H1 (cell line): ENCODE measurements around the gene RBM20. TPM values are rescaled to one million over a fixed set of nuclear protein-coding genes. Genes with fewer than 3 reads are reported as not detected.

Experiments
- BACH1 ChIP-seq: IDR thresholded peaks from 2 replicates; pipeline ENCODE4 v1.6.1; 2012; ENCODE audit warnings: low read length, improper control_type of control experiment
- EGR1 ChIP-seq: IDR thresholded peaks from 2 replicates; pipeline ENCODE4 v1.6.1; 2011; ENCODE audit warnings: low read depth, low read length, borderline replicate concordance
- EP300 ChIP-seq, 2 experiments: IDR thresholded peaks; 1 replicate in 1 of 2; 2 replicates in 1 of 2; pipeline ENCODE4 v1.6.1; 2011 to 2012; ENCODE audit warnings: low read depth in 2 of 2, low read length in 2 of 2, mild to moderate bottlenecking in 2 of 2, borderline replicate concordance in 1 of 2, inconsistent platforms in 1 of 2, moderate library complexity in 1 of 2
- KDM4A ChIP-seq: IDR thresholded peaks from one replicate; pipeline ENCODE4 v1.7.1; 2012; ENCODE audit warnings: low read depth, mild to moderate bottlenecking, moderate library complexity, low read length, inconsistent platforms; ENCODE audit not compliant: severe bottlenecking
- POLR2AphosphoS5 ChIP-seq: IDR thresholded peaks from 2 replicates; pipeline ENCODE4 v1.6.1; 2011; ENCODE audit warnings: low read depth, low read length
- USF2 ChIP-seq: IDR thresholded peaks from 2 replicates; pipeline ENCODE4 v1.6.1; 2011; ENCODE audit warnings: low read length, improper control_type of control experiment
- polyA plus RNA-seq, 7 experiments: library from polyadenylated mRNA; depleted of rRNA in 3 of 7; stranded (reverse) in 5 of 7; unstranded in 2 of 7; fragments of >200 nt in 5 of 7; fragments of 200-250 nt in 2 of 7; gene quantifications; 1 replicate in 5 of 7; 2 replicates in 1 of 7; 4 replicates in 1 of 7; pipeline versions ENCODE4 v1.2.1 to v1.2.3, GENCODE V29; 2011 to 2013; ENCODE audit warnings: missing spikeins in 2 of 7, mixed read lengths in 2 of 7
- total RNA-seq: library from RNA; stranded (reverse); fragmentation: NEBNext Ultra II Directional; extraction: Animal tissue kit (Norgen Biotek cat#: 25700); gene quantifications from 2 replicates; pipeline ENCODE4 v1.2.1, GENCODE V29; 2021

RBM20 gene
- total and polyA plus RNA-seq, 2 of the 8 experiments (the other 6 are each of a cell fraction or from before 2014, with no cell fraction given): 0.05 to 0.63 TPM

- TF ChIP-seq USF2 (no peak), BACH1 (no peak), POLR2AphosphoS5 (no peak), KDM4A (no peak), EGR1 (no peak), EP300 (IDR thresholded peaks at IDR 0.05; ENCODE audit: borderline replicate concordance in 1 of 2, low read depth in 2 of 2, low read length in 2 of 2) (no peak)
Observed at GRCh38 chr10:110802090-110802489, 158.0 kb downstream of the RBM20 start (continued).
